ENCODE measurements around the gene PPP2R2B. TPM values are rescaled to one million over a fixed set of nuclear protein-coding genes. Genes with fewer than 3 reads are reported as not detected.

PPP2R2B gene
- total RNA-seq, 4 donors from 2014 or later: 9.4 to 29.4 (median 20.7) TPM

DNA sequence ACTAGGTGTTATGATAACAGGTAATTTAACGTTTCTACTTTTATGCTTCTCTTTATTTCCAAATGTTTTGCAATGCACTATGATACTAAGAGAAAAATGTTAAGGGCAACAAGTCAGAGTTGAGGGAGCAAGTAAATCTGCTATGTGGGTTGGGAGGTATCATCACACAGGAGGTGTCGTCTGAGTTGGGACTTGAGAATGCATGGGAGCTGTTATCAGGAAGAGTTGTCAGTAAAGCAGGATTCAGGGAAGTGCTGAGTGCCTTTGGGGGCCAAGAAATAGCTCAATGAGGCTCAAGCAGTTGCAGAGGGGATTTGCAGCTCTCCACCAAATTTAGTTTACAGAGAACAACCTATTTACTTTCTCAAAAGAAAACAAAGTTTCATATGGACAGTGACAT is 108.0 kb downstream of the PPP2R2B start:
- Histone ChIP-seq H3K36me3 (no peaks in the 10 kb centered on the region), H3K4me1 (no peaks in the 10 kb centered on the region), H3K27ac (no peak overlapping the region), H3K4me3 (no peak overlapping the region), H3K27me3 (no peaks in the 10 kb centered on the region), H3K9me3 (peaks cover 0 to 12% (median 0%) of the 10 kb centered on the region in 4 donors)
- DNase-seq (ENCODE audit: low spot score in 2 of 2): no peak
- WGBS, 2 donors: 51 to 60% methylated on average over 2 of the region's 2 CpGs
- TF ChIP-seq, protein P1, sequence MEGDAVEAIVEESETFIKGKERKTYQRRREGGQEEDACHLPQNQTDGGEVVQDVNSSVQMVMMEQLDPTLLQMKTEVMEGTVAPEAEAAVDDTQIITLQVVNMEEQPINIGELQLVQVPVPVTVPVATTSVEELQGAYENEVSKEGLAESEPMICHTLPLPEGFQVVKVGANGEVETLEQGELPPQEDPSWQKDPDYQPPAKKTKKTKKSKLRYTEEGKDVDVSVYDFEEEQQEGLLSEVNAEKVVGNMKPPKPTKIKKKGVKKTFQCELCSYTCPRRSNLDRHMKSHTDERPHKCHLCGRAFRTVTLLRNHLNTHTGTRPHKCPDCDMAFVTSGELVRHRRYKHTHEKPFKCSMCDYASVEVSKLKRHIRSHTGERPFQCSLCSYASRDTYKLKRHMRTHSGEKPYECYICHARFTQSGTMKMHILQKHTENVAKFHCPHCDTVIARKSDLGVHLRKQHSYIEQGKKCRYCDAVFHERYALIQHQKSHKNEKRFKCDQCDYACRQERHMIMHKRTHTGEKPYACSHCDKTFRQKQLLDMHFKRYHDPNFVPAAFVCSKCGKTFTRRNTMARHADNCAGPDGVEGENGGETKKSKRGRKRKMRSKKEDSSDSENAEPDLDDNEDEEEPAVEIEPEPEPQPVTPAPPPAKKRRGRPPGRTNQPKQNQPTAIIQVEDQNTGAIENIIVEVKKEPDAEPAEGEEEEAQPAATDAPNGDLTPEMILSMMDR (IDR thresholded peaks at IDR 0.05): no peak
- TF ChIP-seq POLR2A (IDR thresholded peaks at IDR 0.05) (no peak), EP300 (IDR thresholded peaks at IDR 0.05) (no peak)

- WGBS, 2 donors: 86 to 90% methylated on average over 3 of the region's 3 CpGs
- Histone ChIP-seq H3K27ac (no peak overlapping the region), H3K9me3 (no peaks in the 10 kb centered on the region), H3K4me3 (no peak overlapping the region), H3K36me3 (no peaks in the 10 kb centered on the region), H3K27me3 (no peaks in the 10 kb centered on the region), H3K4me1 (no peaks in the 10 kb centered on the region)
- DNase-seq (ENCODE audit: low spot score in 2 of 2): no peak
- TF ChIP-seq, protein P1 (IDR thresholded peaks at IDR 0.05): no peak
- TF ChIP-seq EP300 (IDR thresholded peaks at IDR 0.05) (no peak), POLR2A (IDR thresholded peaks at IDR 0.05) (no peak)
Measured at GRCh38 chr5:146767534-146767933, 111.0 kb downstream of the PPP2R2B start.

GRCh38 chr5:146766013-146766412 is 112.5 kb downstream of the PPP2R2B start:
- Histone ChIP-seq H3K27me3 (no peaks in the 10 kb centered on the region), H3K4me3 (no peak overlapping the region), H3K9me3 (no peaks in the 10 kb centered on the region), H3K4me1 (no peaks in the 10 kb centered on the region), H3K27ac (no peak overlapping the region), H3K36me3 (no peaks in the 10 kb centered on the region)
- TF ChIP-seq EP300 (IDR thresholded peaks at IDR 0.05) (no peak), POLR2A (IDR thresholded peaks at IDR 0.05) (no peak)
- TF ChIP-seq, protein P1 (IDR thresholded peaks at IDR 0.05): no peak
- DNase-seq (ENCODE audit: low spot score in 2 of 2): no peak
- 76 to 82% methylated on average over 1 of the region's 1 CpG for WGBS, 2 donors

DNA sequence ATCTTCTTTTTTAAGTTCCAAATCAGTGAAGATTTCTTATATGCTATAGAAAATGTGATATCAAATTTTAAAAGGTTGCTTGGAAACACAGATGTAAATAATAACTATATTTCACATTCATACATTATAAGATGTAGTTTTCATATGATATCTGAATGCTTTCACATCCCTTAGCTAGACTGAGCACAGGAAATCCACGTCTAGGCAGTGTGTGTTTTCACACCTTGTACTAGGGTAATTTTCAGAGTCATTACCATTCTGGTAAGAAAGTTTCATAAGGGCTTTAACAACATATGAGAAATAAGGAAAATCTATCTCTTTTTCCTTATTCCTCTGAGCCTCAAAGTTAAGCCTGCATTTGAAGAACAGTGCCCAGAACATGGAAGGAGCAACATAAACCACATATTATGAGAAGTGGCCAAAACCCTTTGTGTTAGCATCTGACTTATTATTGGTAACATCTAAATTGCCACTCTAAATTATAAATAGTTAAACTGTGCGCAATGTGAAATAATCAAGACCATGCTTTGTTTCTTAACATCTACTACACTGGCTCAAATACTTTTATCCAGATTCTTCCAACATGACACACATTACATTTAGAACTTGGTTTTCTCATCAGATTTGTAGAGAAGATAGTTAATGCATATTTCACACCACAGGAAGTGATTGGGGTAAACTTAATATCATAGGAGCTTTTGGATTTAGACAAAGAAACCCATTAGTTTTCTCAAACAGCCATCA is 113.3 kb downstream of the PPP2R2B start:
- TF ChIP-seq EP300 (IDR thresholded peaks at IDR 0.05) (no peak), POLR2A (IDR thresholded peaks at IDR 0.05) (no peak)
- TF ChIP-seq, protein P1 (IDR thresholded peaks at IDR 0.05): no peak

GRCh38 chr5:146762830-146763229 is 115.7 kb downstream of the PPP2R2B start:
- 52 to 64% methylated on average over 5 of the region's 5 CpGs for WGBS, 2 donors

More for the DNA sequence above, 113.3 kb downstream of the PPP2R2B start:
- Histone ChIP-seq H3K4me3 (no peak overlapping the region), H3K27ac (no peak overlapping the region), H3K4me1 (peaks cover 0 to 1% (median 0%) of the 10 kb centered on the region in 4 donors), H3K36me3 (no peaks in the 10 kb centered on the region), H3K9me3 (no peaks in the 10 kb centered on the region), H3K27me3 (no peaks in the 10 kb centered on the region)
- no peak for DNase-seq (ENCODE audit: low spot score in 2 of 2)
- 47 to 50% methylated on average over 2 of the region's 2 CpGs for WGBS, 2 donors

More at GRCh38 chr5:146762830-146763229, 115.7 kb downstream of the PPP2R2B start:
- Histone ChIP-seq H3K36me3 (no peaks in the 10 kb centered on the region), H3K27me3 (no peaks in the 10 kb centered on the region), H3K4me3 (no peak overlapping the region), H3K9me3 (no peaks in the 10 kb centered on the region), H3K4me1 (peaks cover 0 to 15% (median 1%) of the 10 kb centered on the region in 4 donors), H3K27ac (no peak overlapping the region)
- TF ChIP-seq, protein P1 (IDR thresholded peaks at IDR 0.05): no peak
- no peak for DNase-seq (ENCODE audit: low spot score in 2 of 2)
